ENCODE measurements around the gene SMAD6. TPM values are rescaled to one million over a fixed set of nuclear protein-coding genes. Genes with fewer than 3 reads are reported as not detected.

Gene SMAD6
- polyA plus RNA-seq, 1 donor from 2014 or later, result 0.16 TPM

GRCh38 chr15:66706840-66707239 is 4.8 kb downstream of the SMAD6 start:
- H3K79me2 ChIP-seq (replicated peaks; ENCODE audit: insufficient read depth, low read length), result no peaks in the 10 kb centered on the region
- H3K36me3 ChIP-seq (ENCODE audit: insufficient read depth, low read length), result no peaks in the 10 kb centered on the region
- no peak overlapping the region for H3K4me2 ChIP-seq (ENCODE audit: low read length)
- no peaks in the 10 kb centered on the region for H3F3A ChIP-seq (ENCODE audit: insufficient read depth, low read length, poor library complexity, severe bottlenecking)
- H3K27me3 ChIP-seq (ENCODE audit: insufficient read depth, low read depth, low read length), result peaks cover 41% of the 10 kb centered on the region
- H3K9me3 ChIP-seq (ENCODE audit: low read length), result no peaks in the 10 kb centered on the region
- H3K9me2 ChIP-seq (ENCODE audit: insufficient read depth, low read length), result no peaks in the 10 kb centered on the region
- no peaks in the 10 kb centered on the region for H4K20me1 ChIP-seq (ENCODE audit: insufficient read depth)
- no peak overlapping the region for H3K9ac ChIP-seq (ENCODE audit: low read length)
- H3K27ac ChIP-seq (ENCODE audit: low read length), result no peak overlapping the region
- H3K4me3 ChIP-seq (ENCODE audit: low read length), result no peak overlapping the region
- no peak overlapping the region for H2AFZ ChIP-seq (ENCODE audit: low read depth, low read length)
- no peak for TF ChIP-seq TAF1 (IDR thresholded peaks at IDR 0.05; ENCODE audit: low read depth)
- TF ChIP-seq CTCF (IDR thresholded peaks at IDR 0.05; ENCODE audit: poor library complexity, severe bottlenecking), result no peak
- TF ChIP-seq MXI1 (conservative IDR thresholded peaks at IDR 0.05; ENCODE audit: poor library complexity, severe bottlenecking), result no peak
- TF ChIP-seq SMC3 (conservative IDR thresholded peaks at IDR 0.05; ENCODE audit: poor library complexity), result no peak
- TF ChIP-seq REST (IDR thresholded peaks at IDR 0.05; ENCODE audit: borderline replicate concordance), result no peak
- TF ChIP-seq RAD21 (conservative IDR thresholded peaks at IDR 0.05), result no peak
- no peak for TF ChIP-seq POLR2AphosphoS5 (IDR thresholded peaks at IDR 0.05)
- TF ChIP-seq EP300 (conservative IDR thresholded peaks at IDR 0.05; ENCODE audit: poor library complexity, severe bottlenecking), result no peak
- no peak for TF ChIP-seq EZH2 (IDR thresholded peaks at IDR 0.05; ENCODE audit: borderline replicate concordance, insufficient read depth, low read length, poor library complexity, severe bottlenecking)

- Histone ChIP-seq H3K27ac (ENCODE audit: low read length) (no peak overlapping the region), H3K4me3 (ENCODE audit: low read length) (no peak overlapping the region), H3K4me2 (ENCODE audit: low read length) (no peak overlapping the region), H3K9me3 (ENCODE audit: low read length) (no peaks in the 10 kb centered on the region), H3K9me2 (ENCODE audit: insufficient read depth, low read length) (no peaks in the 10 kb centered on the region), H2AFZ (ENCODE audit: low read depth, low read length) (no peak overlapping the region), H3K79me2 (replicated peaks; ENCODE audit: insufficient read depth, low read length) (no peaks in the 10 kb centered on the region), H3K9ac (ENCODE audit: low read length) (no peak overlapping the region), H3F3A (ENCODE audit: insufficient read depth, low read length, poor library complexity, severe bottlenecking) (no peaks in the 10 kb centered on the region), H3K27me3 (ENCODE audit: insufficient read depth, low read depth, low read length) (peaks cover 35% of the 10 kb centered on the region), H3K36me3 (ENCODE audit: insufficient read depth, low read length) (no peaks in the 10 kb centered on the region), H4K20me1 (ENCODE audit: insufficient read depth) (no peaks in the 10 kb centered on the region)
- no peak for TF ChIP-seq EZH2 (IDR thresholded peaks at IDR 0.05; ENCODE audit: borderline replicate concordance, insufficient read depth, low read length, poor library complexity, severe bottlenecking)
- TF ChIP-seq MXI1 (conservative IDR thresholded peaks at IDR 0.05; ENCODE audit: poor library complexity, severe bottlenecking), result no peak
- TF ChIP-seq EP300 (conservative IDR thresholded peaks at IDR 0.05; ENCODE audit: poor library complexity, severe bottlenecking), result no peak
- TF ChIP-seq SMC3 (conservative IDR thresholded peaks at IDR 0.05; ENCODE audit: poor library complexity), result no peak
- TF ChIP-seq CTCF (IDR thresholded peaks at IDR 0.05; ENCODE audit: poor library complexity, severe bottlenecking), result no peak
- no peak for TF ChIP-seq RAD21 (conservative IDR thresholded peaks at IDR 0.05)
These were observed 5.5 kb downstream of the SMAD6 start for GRCh38 chr15:66707310-66708082.

Measured in neural cell (in vitro differentiated cells).